Activated T-helper 9 cell treated with anti-CD3 and anti-CD28 coated beads, Interleukin-2, amount 50 U/mL, for 16 hours (primary cell): Measurements from ENCODE around the gene MAP3K8.

Source experiments
- DNase-seq: peaks from one replicate; pipeline ENCODE4 v3.0.0-alpha.2; 2020; ENCODE audit warnings: low read depth

Gene MAP3K8

GRCh38 chr10:30433730-30434272 is at the start of gene MAP3K8:
TSS of gene MAP3K8 (plus strand) at chr10:30434184. CDS start at chr10:30438939, 4,755 bp downstream.
- peak; percentile 85 for DNase-seq

- no peak for DNase-seq
Observed at GRCh38 chr10:30384701-30385201, 49.2 kb upstream of the MAP3K8 start.

GRCh38 chr10:30386801-30387588 is 47.0 kb upstream of the MAP3K8 start:
- no peak for DNase-seq

GRCh38 chr10:30387646-30388243 is 46.2 kb upstream of the MAP3K8 start:
- DNase-seq: no peak

- no peak for DNase-seq
Observed at GRCh38 chr10:30389543-30389942, 44.4 kb upstream of the MAP3K8 start.

- DNase-seq: no peak
Observed at GRCh38 chr10:30390207-30390606, 43.8 kb upstream of the MAP3K8 start.

GRCh38 chr10:30391266-30391665 is 42.7 kb upstream of the MAP3K8 start:
- no peak for DNase-seq

- DNase-seq: peak; percentile 61
Observed at GRCh38 chr10:30392564-30392990, 41.4 kb upstream of the MAP3K8 start.

GRCh38 chr10:30396293-30396692 is 37.7 kb upstream of the MAP3K8 start:
- no peak for DNase-seq

- DNase-seq: no peak
Observed at GRCh38 chr10:30396698-30397097, 37.3 kb upstream of the MAP3K8 start.

- DNase-seq: no peak
Observed at GRCh38 chr10:30398193-30398592, 35.8 kb upstream of the MAP3K8 start.

GRCh38 chr10:30398788-30399187 is 35.2 kb upstream of the MAP3K8 start:
- no peak for DNase-seq

- no peak for DNase-seq
Observed at GRCh38 chr10:30403494-30403893, 30.5 kb upstream of the MAP3K8 start.

- DNase-seq: no peak
Observed at GRCh38 chr10:30404540-30404939, 29.4 kb upstream of the MAP3K8 start.

- DNase-seq: no peak
Observed at GRCh38 chr10:30411263-30411662, 22.7 kb upstream of the MAP3K8 start.

GRCh38 chr10:30412901-30413300 is 21.1 kb upstream of the MAP3K8 start:
- DNase-seq: no peak

GRCh38 chr10:30413996-30414576 is 19.9 kb upstream of the MAP3K8 start:
- DNase-seq: no peak

- no peak for DNase-seq
Observed at GRCh38 chr10:30415593-30415992, 18.4 kb upstream of the MAP3K8 start.

GRCh38 chr10:30417301-30417700 is 16.7 kb upstream of the MAP3K8 start:
- DNase-seq: no peak

GRCh38 chr10:30420266-30420665 is 13.7 kb upstream of the MAP3K8 start:
- no peak for DNase-seq

GRCh38 chr10:30420766-30421165 is 13.2 kb upstream of the MAP3K8 start:
- DNase-seq: no peak

- DNase-seq: no peak
Observed at GRCh38 chr10:30422151-30422695, 11.8 kb upstream of the MAP3K8 start.
